Ascending aorta (tissue), 2 donors: ENCODE data around the gene DDHD1. TPM values are rescaled to one million over a fixed set of nuclear protein-coding genes. Genes with fewer than 3 reads are reported as not detected.

Source experiments
- DNase-seq, 2 donors: peaks; one replicate each; pipeline ENCODE4 v3.0.0-alpha.2; 2019; ENCODE audit warnings: low spot score in 2 of 2
- H3K27ac ChIP-seq, 2 donors: fragments of 200-600 bp; sonication (generic); one replicate each; pipeline ENCODE4 v1.5.1; 2016 to 2017; ENCODE audit warnings: mild to moderate bottlenecking in 1 of 2
- H3K27me3 ChIP-seq: fragments of 200-600 bp; sonication (generic); one replicate; pipeline ENCODE4 v1.5.1; 2017
- H3K36me3 ChIP-seq, 2 donors: fragments of 200-600 bp; sonication (generic); one replicate each; pipeline ENCODE4 v1.5.1; 2016
- H3K4me1 ChIP-seq, 2 donors: fragments of 200-600 bp; sonication (generic); one replicate each; pipeline ENCODE4 v1.5.1; 2016 to 2017; ENCODE audit warnings: mild to moderate bottlenecking in 1 of 2
- H3K4me3 ChIP-seq, 2 donors: fragments of 200-600 bp; sonication (generic); one replicate each; pipeline ENCODE4 v1.5.1; 2016 to 2017; ENCODE audit warnings: mild to moderate bottlenecking in 1 of 2
- H3K9me3 ChIP-seq, 2 donors: fragments of 200-600 bp; sonication (generic); one replicate each; pipeline ENCODE4 v1.5.1; 2016
- intact Hi-C: fragments of 100-400 bp; cut with DNase I; formaldehyde crosslinking; loops from one replicate; pipeline ENCODE4 v1.15.1; 2023
- total RNA-seq: library from RNA; depleted of rRNA; stranded (reverse); fragments of >200 nt; gene quantifications from one replicate; pipeline ENCODE4 v1.1.0, GENCODE V29; 2016
- TF ChIP-seq, protein P1 (sequence below), 3 experiments: fragments of 200-600 bp in 2 of 3; fragments of 450-650 bp in 1 of 3; sonication (generic) in 2 of 3; IDR thresholded peaks; one replicate each; pipeline ENCODE4 v1.5.1; 2016 to 2019; ENCODE audit warnings: antibody characterized with exemption in 3 of 3, mild to moderate bottlenecking in 1 of 3, moderate library complexity in 1 of 3

DDHD1 gene
- total RNA-seq, 1 donor from 2014 or later: 21.3 TPM

DNA sequence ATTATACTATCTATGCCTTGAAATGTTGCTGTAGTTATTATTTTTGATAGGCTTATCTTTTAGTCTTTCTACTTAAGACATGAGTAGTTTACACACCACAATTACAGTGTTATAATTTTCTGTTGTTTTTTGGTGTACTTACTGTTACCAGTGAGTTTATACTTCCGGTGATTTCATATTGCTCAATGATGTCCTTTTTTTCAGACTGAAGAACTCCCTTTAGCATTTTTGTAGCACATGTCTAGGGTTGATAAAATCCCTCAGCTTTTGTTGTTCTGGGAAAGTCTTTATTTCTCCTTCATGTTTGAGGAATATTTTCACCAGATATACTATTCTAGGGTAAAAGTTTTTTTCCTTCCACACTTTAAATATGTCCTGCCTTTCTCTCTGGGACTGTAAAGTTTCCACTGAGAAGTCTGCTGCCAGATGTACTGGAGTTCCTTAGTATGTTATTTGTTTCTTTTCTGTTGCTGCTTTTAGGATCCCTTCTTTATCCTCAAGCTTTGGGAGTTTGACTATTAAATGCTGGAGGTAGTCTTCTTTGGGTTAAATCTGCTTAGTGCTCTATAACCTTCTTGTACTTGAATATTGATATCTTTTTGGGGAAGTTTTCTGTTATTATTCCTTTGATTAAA, 160.8 kb downstream of the DDHD1 start:
- no peaks in the 10 kb centered on the region for H3K4me1 ChIP-seq
- no peak overlapping the region for H3K27ac ChIP-seq
- H3K9me3 ChIP-seq: no peaks in the 10 kb centered on the region
- DNase-seq: no peak
- no peak overlapping the region for H3K4me3 ChIP-seq
- H3K36me3 ChIP-seq: no peaks in the 10 kb centered on the region
- H3K27me3 ChIP-seq: no peaks in the 10 kb centered on the region
- intact Hi-C loops: no loop called here
- TF ChIP-seq, protein P1, sequence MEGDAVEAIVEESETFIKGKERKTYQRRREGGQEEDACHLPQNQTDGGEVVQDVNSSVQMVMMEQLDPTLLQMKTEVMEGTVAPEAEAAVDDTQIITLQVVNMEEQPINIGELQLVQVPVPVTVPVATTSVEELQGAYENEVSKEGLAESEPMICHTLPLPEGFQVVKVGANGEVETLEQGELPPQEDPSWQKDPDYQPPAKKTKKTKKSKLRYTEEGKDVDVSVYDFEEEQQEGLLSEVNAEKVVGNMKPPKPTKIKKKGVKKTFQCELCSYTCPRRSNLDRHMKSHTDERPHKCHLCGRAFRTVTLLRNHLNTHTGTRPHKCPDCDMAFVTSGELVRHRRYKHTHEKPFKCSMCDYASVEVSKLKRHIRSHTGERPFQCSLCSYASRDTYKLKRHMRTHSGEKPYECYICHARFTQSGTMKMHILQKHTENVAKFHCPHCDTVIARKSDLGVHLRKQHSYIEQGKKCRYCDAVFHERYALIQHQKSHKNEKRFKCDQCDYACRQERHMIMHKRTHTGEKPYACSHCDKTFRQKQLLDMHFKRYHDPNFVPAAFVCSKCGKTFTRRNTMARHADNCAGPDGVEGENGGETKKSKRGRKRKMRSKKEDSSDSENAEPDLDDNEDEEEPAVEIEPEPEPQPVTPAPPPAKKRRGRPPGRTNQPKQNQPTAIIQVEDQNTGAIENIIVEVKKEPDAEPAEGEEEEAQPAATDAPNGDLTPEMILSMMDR (IDR thresholded peaks at IDR 0.05): no peak

DNA sequence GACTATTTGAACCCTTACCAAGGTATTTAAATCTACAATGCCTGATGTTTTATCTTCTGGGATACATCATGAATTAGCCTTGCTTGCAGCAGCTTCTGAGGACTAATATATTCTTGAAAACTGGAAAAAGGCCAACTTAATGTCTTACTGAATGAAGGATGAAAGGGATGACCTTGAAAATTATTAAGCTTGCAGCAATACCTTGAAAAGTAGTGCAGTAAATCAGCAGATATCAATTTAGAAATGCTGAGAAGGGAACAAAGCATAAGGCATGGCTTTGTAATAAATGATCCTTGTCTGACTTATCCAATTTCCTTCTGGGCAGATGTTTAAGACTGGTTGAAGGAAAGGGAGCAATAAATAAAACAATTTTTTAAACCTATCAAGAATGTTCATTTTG, 165.0 kb downstream of the DDHD1 start:
- TF ChIP-seq, protein P1 (IDR thresholded peaks at IDR 0.05): no peak
- Histone ChIP-seq H3K27me3 (no peaks in the 10 kb centered on the region), H3K9me3 (no peaks in the 10 kb centered on the region), H3K4me1 (no peaks in the 10 kb centered on the region), H3K27ac (no peak overlapping the region), H3K4me3 (no peak overlapping the region), H3K36me3 (no peaks in the 10 kb centered on the region)
- no peak for DNase-seq
- intact Hi-C loops: no loop called here

DNA sequence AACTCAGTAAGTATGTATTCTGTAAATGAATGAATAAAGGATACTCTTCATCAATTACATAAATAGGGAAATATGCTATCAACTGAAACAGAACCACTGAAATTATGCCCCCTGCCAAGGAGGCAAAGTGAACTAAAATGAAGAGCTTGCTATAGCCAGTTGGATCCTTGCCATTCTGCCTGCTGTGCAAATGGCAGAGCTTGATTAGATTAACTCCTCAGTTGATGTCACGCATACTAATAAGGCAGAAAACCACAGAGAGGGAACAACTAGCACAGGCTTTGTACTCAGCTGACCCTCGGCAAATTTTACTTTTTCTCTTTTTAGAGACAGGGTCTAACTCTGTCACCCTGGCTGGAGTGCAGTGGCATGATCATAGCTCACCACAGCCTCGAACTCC, 165.6 kb downstream of the DDHD1 start:
- Histone ChIP-seq H3K27ac (no peak overlapping the region), H3K4me1 (no peaks in the 10 kb centered on the region), H3K4me3 (no peak overlapping the region), H3K27me3 (no peaks in the 10 kb centered on the region), H3K9me3 (no peaks in the 10 kb centered on the region), H3K36me3 (no peaks in the 10 kb centered on the region)
- TF ChIP-seq, protein P1 (IDR thresholded peaks at IDR 0.05): no peak
- intact Hi-C loops: no loop called here
- DNase-seq: no peak

DNA sequence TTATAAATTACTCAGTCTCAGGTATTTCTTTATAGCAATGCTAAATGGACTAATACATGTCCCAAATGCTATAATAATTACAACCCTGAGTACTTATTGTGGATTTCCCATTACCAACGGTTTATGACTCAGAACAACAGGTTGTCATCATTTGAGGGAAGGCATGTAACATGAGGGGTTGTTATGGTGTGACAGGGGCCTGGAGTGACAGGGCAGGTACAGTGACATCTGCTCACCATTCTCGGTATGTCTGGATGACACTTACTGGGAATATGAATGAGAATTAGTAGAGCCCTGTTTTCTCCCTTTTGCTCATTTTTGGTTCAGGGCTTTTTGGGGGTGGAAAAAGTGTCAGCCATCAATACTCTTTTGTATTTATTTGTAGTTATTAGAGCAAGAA, 166.1 kb downstream of the DDHD1 start:
- Histone ChIP-seq H3K4me3 (no peak overlapping the region), H3K27ac (no peak overlapping the region), H3K36me3 (no peaks in the 10 kb centered on the region), H3K4me1 (no peaks in the 10 kb centered on the region), H3K9me3 (no peaks in the 10 kb centered on the region), H3K27me3 (no peaks in the 10 kb centered on the region)
- DNase-seq: no peak
- TF ChIP-seq, protein P1 (IDR thresholded peaks at IDR 0.05): no peak
- intact Hi-C loops: no loop called here

Other genes starting within 250 kb of the DDHD1 start
- gene FERMT2, start 202.3 kb downstream of the DDHD1 start, total RNA-seq: 101 TPM